A673 (cell line): Measurements from ENCODE around the gene LMO1. TPM values are rescaled to one million over a fixed set of nuclear protein-coding genes. Genes with fewer than 3 reads are reported as not detected.

Source experiments
- BruUV-seq: library from RNA; stranded (reverse); fragments of 400-500 nt; replicated peaks from 2 replicates; lab custom pipeline; 2021; lab: Mats Ljungman, UMichigan
- CTCF ChIA-PET: fragments of 300-600 bp; sonication (Branson Sonifier 250); formaldehyde crosslinking; loops from one replicate; lab custom pipeline; 2022; ENCODE audit warnings: antibody characterized with exemption; lab: Charles Lee
- POLR2A ChIA-PET: fragments of 300-600 bp; sonication (Branson Sonifier 250); formaldehyde crosslinking; loops from one replicate; lab custom pipeline; 2022; ENCODE audit warnings: antibody characterized with exemption; ENCODE audit not compliant: low non-redundant PET; lab: Charles Lee
- DNase-seq: peaks from one replicate; pipeline ENCODE4 v3.0.0-alpha.2; 2015; ENCODE audit warnings: low spot score
- H3K27ac ChIP-seq: fragments of 200-600 bp; sonication (generic); 2 replicates; pipeline ENCODE4 v1.5.1; 2016; ENCODE audit warnings: mixed run types, low read depth, mild to moderate bottlenecking, mixed read lengths, antibody characterized with exemption, low read length; ENCODE audit not compliant: poor library complexity, severe bottlenecking
- H3K27me3 ChIP-seq: fragments of 200-600 bp; sonication (generic); replicated peaks from 2 replicates; pipeline ENCODE4 v1.6.1; 2017; ENCODE audit warnings: mixed run types, low read depth, mild to moderate bottlenecking, mixed read lengths, antibody characterized with exemption, low read length; ENCODE audit not compliant: insufficient read depth, poor library complexity
- H3K36me3 ChIP-seq: fragments of 200-600 bp; sonication (generic); 2 replicates; pipeline ENCODE4 v1.6.1; 2016; ENCODE audit warnings: mixed run types, mild to moderate bottlenecking, mixed read lengths, antibody characterized with exemption, low read length; ENCODE audit not compliant: insufficient read depth, poor library complexity, severe bottlenecking
- H3K4me1 ChIP-seq: fragments of 200-600 bp; sonication (generic); 2 replicates; pipeline ENCODE4 v1.6.1; 2017; ENCODE audit warnings: mixed run types, mild to moderate bottlenecking, mixed read lengths, antibody characterized with exemption, low read length; ENCODE audit not compliant: insufficient read depth, poor library complexity, severe bottlenecking
- H3K4me3 ChIP-seq: fragments of 200-600 bp; sonication (generic); 2 replicates; pipeline ENCODE4 v1.5.1; 2016; ENCODE audit warnings: low read depth, mixed run types, mild to moderate bottlenecking, mixed read lengths, low read length; ENCODE audit not compliant: poor library complexity, severe bottlenecking
- H3K9me3 ChIP-seq: fragments of 200-600 bp; sonication (generic); 2 replicates; pipeline ENCODE4 v1.6.1; 2016; ENCODE audit warnings: mixed run types, low read depth, mild to moderate bottlenecking, mixed read lengths, antibody characterized with exemption, low read length; ENCODE audit not compliant: poor library complexity, severe bottlenecking
- EZH2 ChIP-seq: fragments of 200-600 bp; sonication (generic); IDR thresholded peaks from 2 replicates; pipeline ENCODE4 v1.6.1; 2017; ENCODE audit warnings: borderline replicate concordance, low read depth, mild to moderate bottlenecking, mixed read lengths, antibody characterized with exemption, low read length; ENCODE audit not compliant: poor library complexity, severe bottlenecking
- intact Hi-C: fragments of 100-400 bp; cut with micrococcal nuclease; formaldehyde crosslinking; loops from one replicate; pipeline ENCODE4 v1.10.0; 2022; ENCODE audit not compliant: unreplicated experiment
- total RNA-seq: library from RNA; stranded (reverse); gene quantifications from 2 replicates; pipeline ENCODE4 v1.2.3, GENCODE V29; 2021
- TF ChIP-seq, protein P1 (sequence below): fragments of 300-800, 200-600 bp; sonication (generic); conservative IDR thresholded peaks from 2 replicates; pipeline ENCODE4 v1.5.1; 2017; ENCODE audit warnings: low read depth, mild to moderate bottlenecking, antibody characterized with exemption, low read length, moderate library complexity, mixed read lengths

The LMO1 gene
- total RNA-seq, 1 experiment from 2014 or later = not detected

DNA sequence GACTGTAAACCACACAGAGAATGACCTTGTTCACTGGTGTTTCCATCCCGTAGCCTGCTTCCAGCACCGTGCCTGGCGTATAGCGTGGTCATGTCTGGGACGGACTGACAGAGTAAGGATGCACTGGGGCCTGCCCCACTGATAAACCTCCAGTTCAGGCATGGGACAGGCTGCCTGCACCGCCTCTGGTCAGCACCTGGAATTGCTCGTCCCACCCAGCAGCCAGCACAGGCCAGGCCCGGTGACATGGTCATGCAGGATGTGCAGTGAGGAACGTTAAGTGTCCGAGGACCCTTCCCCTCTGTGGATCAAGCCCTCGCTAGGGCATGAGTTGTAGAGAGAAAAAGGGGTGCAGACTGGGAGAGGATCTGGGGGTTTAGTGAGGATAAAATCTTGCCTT, 44.8 kb downstream of the LMO1 start:
- Histone ChIP-seq H3K27ac (no peak overlapping the region), H3K27me3 (peaks cover 7% of the 10 kb centered on the region), H3K9me3 (no peaks in the 10 kb centered on the region), H3K36me3 (no peaks in the 10 kb centered on the region), H3K4me3 (no peak overlapping the region), H3K4me1 (no peaks in the 10 kb centered on the region)
- CTCF ChIA-PET = no interaction called here
- no peak for DNase-seq
- intact Hi-C loops = no loop called here
- TF ChIP-seq, protein P1, sequence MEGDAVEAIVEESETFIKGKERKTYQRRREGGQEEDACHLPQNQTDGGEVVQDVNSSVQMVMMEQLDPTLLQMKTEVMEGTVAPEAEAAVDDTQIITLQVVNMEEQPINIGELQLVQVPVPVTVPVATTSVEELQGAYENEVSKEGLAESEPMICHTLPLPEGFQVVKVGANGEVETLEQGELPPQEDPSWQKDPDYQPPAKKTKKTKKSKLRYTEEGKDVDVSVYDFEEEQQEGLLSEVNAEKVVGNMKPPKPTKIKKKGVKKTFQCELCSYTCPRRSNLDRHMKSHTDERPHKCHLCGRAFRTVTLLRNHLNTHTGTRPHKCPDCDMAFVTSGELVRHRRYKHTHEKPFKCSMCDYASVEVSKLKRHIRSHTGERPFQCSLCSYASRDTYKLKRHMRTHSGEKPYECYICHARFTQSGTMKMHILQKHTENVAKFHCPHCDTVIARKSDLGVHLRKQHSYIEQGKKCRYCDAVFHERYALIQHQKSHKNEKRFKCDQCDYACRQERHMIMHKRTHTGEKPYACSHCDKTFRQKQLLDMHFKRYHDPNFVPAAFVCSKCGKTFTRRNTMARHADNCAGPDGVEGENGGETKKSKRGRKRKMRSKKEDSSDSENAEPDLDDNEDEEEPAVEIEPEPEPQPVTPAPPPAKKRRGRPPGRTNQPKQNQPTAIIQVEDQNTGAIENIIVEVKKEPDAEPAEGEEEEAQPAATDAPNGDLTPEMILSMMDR = no peak
- TF ChIP-seq EZH2 = no peak
- POLR2A ChIA-PET = no interaction called here
- BruUV-seq = no TSS peak

DNA sequence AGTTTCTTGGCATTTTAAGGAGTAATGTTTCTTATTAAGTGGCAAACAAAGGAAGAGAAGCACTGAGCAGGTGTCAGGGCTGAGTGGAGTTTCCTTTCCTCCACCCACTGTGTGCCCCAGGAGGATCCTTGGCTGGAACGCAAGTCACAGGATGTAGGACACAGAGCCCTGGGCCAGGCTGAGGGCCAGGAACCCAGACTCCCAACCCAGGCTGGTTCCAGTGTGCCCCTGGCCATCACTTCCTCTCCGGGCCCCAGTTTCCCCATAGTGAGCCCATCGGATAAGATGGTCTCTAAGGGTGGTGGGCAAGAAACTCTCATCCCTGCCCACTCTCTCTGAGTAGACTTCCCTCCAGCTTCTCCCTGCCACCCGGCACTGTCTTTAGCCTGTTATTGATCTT, 45.3 kb downstream of the LMO1 start:
- H3K27me3 ChIP-seq = peaks cover 7% of the 10 kb centered on the region
- intact Hi-C loops = no loop called here
- no peaks in the 10 kb centered on the region for H3K36me3 ChIP-seq
- BruUV-seq = no TSS peak
- H3K9me3 ChIP-seq = no peaks in the 10 kb centered on the region
- CTCF ChIA-PET = no interaction called here
- no peaks in the 10 kb centered on the region for H3K4me1 ChIP-seq
- no peak for TF ChIP-seq EZH2
- no peak overlapping the region for H3K4me3 ChIP-seq
- POLR2A ChIA-PET = interaction anchor here (0.6 kb wide), 1 partner anchor 52 kb away, joined by 4 read pairs; no protein-coding TSS in a partner anchor
- no peak overlapping the region for H3K27ac ChIP-seq
- DNase-seq = no peak

DNA sequence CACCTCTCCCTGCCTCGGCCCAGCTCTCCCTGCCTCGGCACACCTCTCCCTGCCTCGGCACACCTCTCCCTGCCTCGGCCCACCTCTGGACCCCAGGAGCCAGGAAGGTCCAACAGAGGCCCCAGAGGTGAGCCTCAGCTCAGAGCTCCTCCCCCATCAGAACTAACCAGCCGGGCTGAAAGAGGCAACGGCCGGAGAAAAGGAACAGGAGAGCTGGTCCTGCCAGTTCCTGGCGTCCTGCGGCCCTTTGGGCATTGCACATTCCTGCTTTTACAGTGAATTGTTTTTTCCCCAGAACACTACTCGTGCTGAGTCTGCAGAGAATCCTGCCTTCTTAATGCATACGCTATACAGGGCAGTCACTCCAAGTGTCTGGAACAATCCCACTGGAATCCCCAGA, 45.8 kb downstream of the LMO1 start:
- intact Hi-C loops = no loop called here
- Histone ChIP-seq H3K27ac (no peak overlapping the region), H3K9me3 (no peaks in the 10 kb centered on the region), H3K36me3 (no peaks in the 10 kb centered on the region), H3K27me3 (peaks cover 7% of the 10 kb centered on the region), H3K4me1 (no peaks in the 10 kb centered on the region), H3K4me3 (no peak overlapping the region)
- no TSS peak for BruUV-seq
- POLR2A ChIA-PET = interaction anchor here (0.6 kb wide), 1 partner anchor 51 kb away, joined by 4 read pairs; no protein-coding TSS in a partner anchor
- TF ChIP-seq EZH2 = no peak
- TF ChIP-seq, protein P1 = no peak
- no peak for DNase-seq
- CTCF ChIA-PET = interaction anchor here (1.1 kb wide), 1 partner anchor 9 kb away, joined by 3 read pairs; no protein-coding TSS in a partner anchor

DNA sequence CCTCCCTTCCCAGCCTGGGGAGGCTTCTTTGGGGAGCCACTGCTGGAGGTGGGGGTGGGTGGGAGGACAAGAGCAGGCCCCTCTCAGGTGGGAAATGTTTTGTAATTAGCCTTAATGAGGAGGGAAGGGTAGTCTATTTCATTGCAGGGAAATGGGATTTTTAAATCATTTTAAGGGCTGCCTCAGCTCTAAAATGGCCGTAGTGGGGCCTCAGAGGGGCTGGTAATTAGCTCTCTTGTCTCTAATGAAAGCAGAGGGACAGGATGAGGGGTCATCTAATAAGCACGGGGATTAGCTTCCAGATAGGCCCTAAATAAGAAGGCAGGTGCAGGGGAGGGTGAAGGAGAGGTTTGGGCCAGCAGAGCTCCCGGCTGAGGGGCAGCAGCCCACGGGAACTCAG, 46.5 kb downstream of the LMO1 start:
- H3K4me1 ChIP-seq = no peaks in the 10 kb centered on the region
- TF ChIP-seq, protein P1 = no peak
- no peak for TF ChIP-seq EZH2
- ChIA-PET CTCF (interaction anchor here (1.1 kb wide), 1 partner anchor 10 kb away, joined by 3 read pairs; no protein-coding TSS in a partner anchor), POLR2A (no interaction called here)
- DNase-seq = no peak
- peaks cover 7% of the 10 kb centered on the region for H3K27me3 ChIP-seq
- BruUV-seq = no TSS peak
- no peak overlapping the region for H3K4me3 ChIP-seq
- no peaks in the 10 kb centered on the region for H3K36me3 ChIP-seq
- H3K9me3 ChIP-seq = no peaks in the 10 kb centered on the region
- intact Hi-C loops = no loop called here
- no peak overlapping the region for H3K27ac ChIP-seq
